Measurements from ENCODE around the gene SEC14L6.

Gene SEC14L6

DNA sequence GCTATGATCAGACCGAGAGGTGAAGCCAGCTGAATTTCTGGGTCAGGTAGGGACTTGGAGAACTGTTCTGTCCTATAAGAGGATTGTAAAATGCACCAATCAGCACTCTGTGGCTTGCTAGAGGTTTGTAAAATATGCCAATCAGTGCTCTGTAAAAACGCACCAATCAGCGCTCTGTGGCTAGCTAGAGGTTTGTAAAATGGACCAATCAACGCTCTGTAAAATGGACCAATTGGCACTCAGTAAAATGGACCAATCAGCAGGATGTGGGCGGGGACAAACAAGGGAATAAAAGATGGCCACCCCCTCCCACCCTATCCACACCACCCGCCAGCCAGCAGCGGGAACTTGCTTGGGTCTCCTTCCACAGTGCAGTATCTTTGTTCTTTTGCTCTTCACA, 34.6 kb downstream of the SEC14L6 start:
- H3K4me3 ChIP-seq (ENCODE audit: low read depth, low read length): no peak overlapping the region
- DNase-seq (ENCODE audit: low read depth): no peak
- no peak for TF ChIP-seq MYC (IDR thresholded peaks at IDR 0.05; ENCODE audit: low read depth, low read length)
- TF ChIP-seq, protein P1, sequence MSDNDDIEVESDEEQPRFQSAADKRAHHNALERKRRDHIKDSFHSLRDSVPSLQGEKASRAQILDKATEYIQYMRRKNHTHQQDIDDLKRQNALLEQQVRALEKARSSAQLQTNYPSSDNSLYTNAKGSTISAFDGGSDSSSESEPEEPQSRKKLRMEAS (IDR thresholded peaks at IDR 0.05; ENCODE audit: low read depth, low read length): no peak
- TF ChIP-seq CTCF (IDR thresholded peaks at IDR 0.05; ENCODE audit: low read depth, low read length): no peak
- TF ChIP-seq POLR2A (IDR thresholded peaks at IDR 0.05; ENCODE audit: extremely low read depth, insufficient read length): no peak

DNA sequence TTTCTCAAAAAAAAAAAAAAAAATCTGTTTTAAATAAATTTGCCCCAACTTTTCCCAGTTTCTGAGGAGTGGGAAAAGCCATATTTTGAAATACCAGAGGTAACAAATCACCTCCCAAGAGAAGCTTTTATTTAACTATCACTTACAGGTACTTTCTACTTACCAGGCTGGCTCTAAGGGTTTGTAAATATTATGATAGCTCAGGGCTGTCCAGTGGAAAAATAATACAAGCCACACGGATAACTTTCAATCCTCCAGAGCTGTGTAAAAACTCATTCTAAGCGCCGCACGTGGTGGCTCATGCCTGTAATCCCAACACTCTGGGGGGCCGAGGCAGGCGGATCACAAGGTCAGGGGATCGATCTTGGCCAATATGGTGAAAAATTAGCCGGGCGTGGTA, 35.4 kb downstream of the SEC14L6 start:
- H3K4me3 ChIP-seq (ENCODE audit: low read depth, low read length): no peak overlapping the region
- DNase-seq (ENCODE audit: low read depth): no peak
- TF ChIP-seq, protein P1 (IDR thresholded peaks at IDR 0.05; ENCODE audit: low read depth, low read length): no peak
- TF ChIP-seq MYC (IDR thresholded peaks at IDR 0.05; ENCODE audit: low read depth, low read length) (no peak), POLR2A (IDR thresholded peaks at IDR 0.05; ENCODE audit: extremely low read depth, insufficient read length) (no peak), CTCF (IDR thresholded peaks at IDR 0.05; ENCODE audit: low read depth, low read length) (no peak)

DNA sequence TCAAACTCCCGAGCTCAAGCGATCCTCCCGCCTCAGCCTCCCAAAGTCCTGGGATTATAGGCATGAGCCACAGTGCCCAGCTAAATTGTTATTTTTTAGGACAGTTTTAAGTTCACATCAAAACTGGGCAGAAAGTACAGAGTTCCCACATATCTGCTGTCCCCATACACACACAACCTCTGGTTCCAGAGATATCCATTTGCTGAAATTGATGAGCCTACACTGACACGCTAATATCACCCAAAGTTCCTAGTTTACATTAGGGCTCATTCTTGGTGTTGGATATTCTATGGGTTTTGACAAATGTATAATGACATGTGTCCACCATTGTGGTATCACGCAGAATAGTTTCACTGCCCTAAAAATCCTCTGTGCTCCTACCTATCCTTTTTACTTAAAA, 38.3 kb downstream of the SEC14L6 start:
- H3K4me3 ChIP-seq (ENCODE audit: low read depth, low read length): no peak overlapping the region
- TF ChIP-seq, protein P1 (IDR thresholded peaks at IDR 0.05; ENCODE audit: low read depth, low read length): no peak
- TF ChIP-seq MYC (IDR thresholded peaks at IDR 0.05; ENCODE audit: low read depth, low read length) (no peak), CTCF (IDR thresholded peaks at IDR 0.05; ENCODE audit: low read depth, low read length) (no peak), POLR2A (IDR thresholded peaks at IDR 0.05; ENCODE audit: extremely low read depth, insufficient read length) (no peak)
- no peak for DNase-seq (ENCODE audit: low read depth)

- H3K4me3 ChIP-seq (ENCODE audit: low read depth, low read length): no peak overlapping the region
- no peak for TF ChIP-seq CTCF (IDR thresholded peaks at IDR 0.05; ENCODE audit: low read depth, low read length)
- TF ChIP-seq, protein P1 (IDR thresholded peaks at IDR 0.05; ENCODE audit: low read depth, low read length): no peak
- TF ChIP-seq POLR2A (IDR thresholded peaks at IDR 0.05; ENCODE audit: extremely low read depth, insufficient read length): no peak
- no peak for TF ChIP-seq MYC (IDR thresholded peaks at IDR 0.05; ENCODE audit: low read depth, low read length)
- no peak for DNase-seq (ENCODE audit: low read depth)
Measured at GRCh38 chr22:30507670-30508069, 38.9 kb downstream of the SEC14L6 start.

- TF ChIP-seq CTCF (IDR thresholded peaks at IDR 0.05; ENCODE audit: low read depth, low read length) (no peak), MYC (IDR thresholded peaks at IDR 0.05; ENCODE audit: low read depth, low read length) (no peak), POLR2A (IDR thresholded peaks at IDR 0.05; ENCODE audit: extremely low read depth, insufficient read length) (no peak)
- TF ChIP-seq, protein P1 (IDR thresholded peaks at IDR 0.05; ENCODE audit: low read depth, low read length): no peak
- H3K4me3 ChIP-seq (ENCODE audit: low read depth, low read length): no peak overlapping the region
- no peak for DNase-seq (ENCODE audit: low read depth)
Measured at GRCh38 chr22:30506507-30506968, 40.0 kb downstream of the SEC14L6 start.

All from NB4 (cell line).